GM18858 (cell line): ENCODE results near the gene GSDME.
"Not testable (repeated sequence)": the region's sequence is repeated elsewhere in the genome, so short reads cannot be mapped to it uniquely, and the experiment has no call there.

Experiments used
- ATAC-seq: cut with Tn5 transposase; IDR thresholded peaks from one replicate; pipeline ENCODE4 v1.9.1; 2021; ENCODE audit not compliant: unreplicated experiment

The GSDME gene

DNA sequence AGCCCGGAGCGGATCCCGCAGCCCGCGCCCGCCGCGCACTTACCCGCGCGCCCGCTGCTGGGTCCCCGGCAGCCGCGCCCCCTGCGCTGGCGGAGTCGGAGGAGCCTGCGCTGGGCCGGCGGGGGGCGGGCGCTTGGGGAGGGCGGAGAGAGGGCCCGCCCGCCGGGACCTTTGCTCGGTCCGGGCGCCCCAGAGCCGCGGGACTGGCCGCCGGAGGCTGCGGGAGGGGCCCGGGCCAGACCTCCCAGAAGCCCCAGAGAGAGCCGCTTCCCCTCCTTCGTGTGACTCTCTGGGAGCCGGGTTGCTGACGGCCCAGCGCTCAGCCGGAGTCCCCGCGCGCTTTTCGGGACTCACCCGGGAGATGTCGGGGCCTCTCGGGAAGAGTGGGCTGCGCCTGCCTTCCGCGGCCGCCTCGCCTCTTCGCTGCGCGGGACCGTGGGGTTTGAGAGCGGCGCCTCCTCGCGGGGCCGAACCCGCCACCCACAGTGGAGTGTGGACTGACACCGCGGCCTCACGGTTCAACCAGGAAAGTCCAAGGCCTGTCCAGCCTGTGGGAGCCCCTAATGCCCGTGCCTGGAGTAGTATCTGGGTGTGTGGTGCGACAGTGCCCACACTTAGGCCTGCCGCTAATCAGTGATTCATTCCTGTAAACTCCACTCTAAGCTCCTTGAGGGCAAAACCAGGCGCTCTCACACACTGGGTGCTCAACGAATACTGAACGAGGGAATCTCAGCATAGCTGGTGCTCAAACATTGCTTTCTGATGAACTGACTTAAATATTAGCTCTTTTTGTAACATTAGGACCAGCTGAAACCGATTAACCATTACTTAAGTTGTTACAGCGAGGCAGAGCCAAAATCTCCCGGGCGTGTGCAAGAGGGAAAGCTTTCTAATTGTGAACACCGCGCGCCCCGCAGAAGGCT is at the start of gene GSDME:
TSS of gene GSDME (minus strand) at position 112 of the 923 bp plus-strand sequence. CDS start 7,690 bp downstream, outside the sequence.
- ATAC-seq, result peak; percentile 35

- ATAC-seq, result no peak
Observed at GRCh38 chr7:24802300-24802699, 45.0 kb upstream of the GSDME start.

DNA sequence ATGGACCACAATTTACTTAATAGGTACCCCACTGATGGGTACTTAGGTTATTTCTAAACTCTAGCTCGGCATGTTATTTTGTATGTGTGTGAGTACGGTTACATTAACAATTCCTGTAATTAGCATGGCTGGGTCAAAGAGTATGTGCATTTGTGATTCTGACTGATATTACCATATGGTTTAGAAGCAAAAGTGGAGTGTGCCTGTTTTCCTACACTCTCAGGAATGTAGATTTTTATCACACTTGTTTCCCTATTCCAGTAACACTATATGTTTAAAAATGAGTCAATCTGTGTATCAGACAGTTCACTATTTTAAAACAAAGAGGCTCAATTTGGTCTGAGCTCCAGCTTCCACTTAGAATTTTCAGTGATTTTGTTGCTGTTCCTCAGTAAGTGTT is 44.6 kb upstream of the GSDME start:
- ATAC-seq, result no peak

GRCh38 chr7:24800667-24801066 is 43.4 kb upstream of the GSDME start:
- ATAC-seq, result no peak

DNA sequence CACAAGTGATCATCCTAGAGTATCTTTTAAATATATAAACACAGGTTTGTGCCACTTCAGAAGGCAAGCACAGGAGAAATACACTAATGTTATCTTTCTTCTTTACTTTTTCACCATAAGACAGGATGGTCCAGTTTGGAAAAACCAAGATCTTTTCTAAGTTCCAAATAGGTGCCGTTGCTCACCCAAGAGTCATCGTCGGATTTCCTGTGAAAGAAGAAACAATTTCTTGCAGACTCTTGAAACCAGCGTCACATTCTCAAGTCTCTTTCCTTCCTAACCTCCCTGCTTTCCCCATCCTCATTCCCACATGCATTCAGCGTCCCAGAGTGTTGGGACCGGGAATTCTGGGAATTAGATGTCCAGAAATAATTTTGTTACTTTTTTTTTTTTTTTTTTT is 42.8 kb upstream of the GSDME start:
- no peak for ATAC-seq

DNA sequence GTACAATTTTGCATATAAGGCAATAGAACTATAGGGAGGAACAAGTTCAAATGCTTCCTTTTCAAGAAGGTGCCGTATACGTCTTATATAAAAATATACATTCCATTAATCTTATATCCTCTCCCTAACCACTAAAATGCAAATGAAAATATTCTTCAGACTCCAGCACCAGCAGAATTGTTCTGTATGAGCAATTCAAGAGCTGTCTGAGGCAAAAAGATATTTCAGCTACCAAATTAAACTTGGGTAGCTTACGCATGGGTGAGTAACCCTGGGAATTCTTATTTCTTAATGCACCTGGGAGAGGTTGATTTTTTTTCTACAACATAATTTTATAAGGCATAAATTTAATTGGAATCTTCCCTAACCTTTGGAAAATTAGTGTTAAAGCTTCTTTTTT is 42.2 kb upstream of the GSDME start:
- ATAC-seq, result no peak

DNA sequence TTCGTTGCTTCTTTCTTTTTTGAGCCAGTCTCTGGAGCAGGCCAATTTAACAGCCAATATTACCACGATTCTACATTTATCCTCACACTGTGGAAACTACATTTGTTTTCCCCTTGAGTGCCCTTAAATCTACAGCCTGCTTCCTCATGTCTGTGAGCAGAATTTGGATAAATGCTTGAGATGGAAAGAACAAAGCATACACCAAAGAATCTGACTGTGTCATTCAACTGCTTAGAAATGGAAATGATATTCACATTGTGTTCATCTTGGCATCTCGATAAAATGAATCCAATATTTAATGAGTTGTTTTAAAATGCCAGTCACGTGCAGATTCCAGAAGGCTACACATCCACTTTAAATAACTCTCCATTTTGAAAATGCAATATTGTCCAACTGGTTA is 41.0 kb upstream of the GSDME start:
- no peak for ATAC-seq

DNA sequence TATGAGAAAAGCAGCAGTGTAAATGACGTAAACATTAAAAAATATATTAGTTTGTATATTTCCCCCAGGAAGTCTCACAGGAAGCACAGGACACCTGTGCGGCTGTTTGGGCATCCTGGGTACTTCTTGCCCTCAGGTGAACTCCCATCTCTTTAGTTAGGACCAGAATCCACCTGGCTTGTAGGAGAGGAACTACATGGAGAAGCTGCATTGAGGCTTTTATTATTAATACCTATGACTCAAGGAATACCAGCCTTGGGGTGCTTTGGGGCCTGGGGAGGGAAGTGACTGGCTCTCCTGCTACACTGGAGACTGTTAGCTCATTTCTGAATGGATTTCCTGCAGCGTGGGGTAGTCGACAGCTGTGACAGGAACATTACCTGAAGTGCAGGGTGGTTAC is 40.0 kb upstream of the GSDME start:
- ATAC-seq, result no peak

DNA sequence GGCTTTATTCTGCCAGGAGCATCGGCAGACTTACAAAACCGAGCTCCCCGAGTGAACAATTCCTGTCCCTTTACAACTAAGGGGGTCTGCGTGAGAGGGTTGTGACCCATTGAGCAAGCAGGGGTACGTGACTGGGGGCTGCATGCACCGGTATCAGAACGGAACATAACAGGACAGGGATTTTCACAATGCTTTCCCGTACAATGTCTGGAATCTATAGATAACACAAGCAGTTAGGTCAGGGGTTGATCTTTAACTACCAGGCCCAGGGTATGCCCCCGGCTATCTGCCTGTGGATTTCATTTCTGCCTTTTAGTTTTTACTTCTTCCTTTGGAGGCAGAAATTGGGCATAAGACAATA is 38.1 kb upstream of the GSDME start:
- no peak for ATAC-seq

- ATAC-seq, result not testable (repeated sequence)
Observed at GRCh38 chr7:24794751-24795406, 37.6 kb upstream of the GSDME start.

DNA sequence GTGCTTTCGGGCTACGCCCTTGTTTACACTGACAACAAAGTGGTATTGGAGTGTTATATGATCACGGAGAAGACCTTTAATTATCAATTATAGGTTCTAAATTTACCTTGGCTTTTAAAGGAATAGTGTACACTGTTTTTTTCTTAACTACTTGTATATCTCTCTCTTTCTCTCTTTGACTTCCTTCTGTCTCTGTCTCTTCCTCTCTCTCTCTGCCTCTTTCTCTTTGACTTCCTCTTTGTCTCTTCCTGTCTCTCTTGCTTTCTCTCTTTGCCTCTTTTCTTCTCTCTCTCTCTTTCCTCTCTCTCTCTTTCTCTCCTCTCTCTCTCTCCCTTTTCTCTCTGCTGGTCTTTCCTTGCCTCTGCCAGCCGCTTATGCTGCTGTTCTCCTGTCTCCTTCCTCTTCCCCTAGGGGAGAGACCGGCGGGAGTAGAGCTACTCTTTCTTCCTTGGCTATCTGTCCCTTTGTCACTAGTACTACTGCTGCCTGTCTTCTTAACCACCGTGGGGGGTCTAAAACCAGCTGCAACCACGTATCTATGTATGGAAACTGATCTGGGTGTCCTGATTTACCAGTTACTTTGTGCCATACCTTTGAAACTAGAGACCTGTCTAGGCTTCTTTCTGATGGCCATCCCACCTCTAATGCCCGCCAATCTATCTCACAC is 36.9 kb upstream of the GSDME start:
- no peak for ATAC-seq

GRCh38 chr7:24788961-24789576 is 31.8 kb upstream of the GSDME start:
- no peak for ATAC-seq

DNA sequence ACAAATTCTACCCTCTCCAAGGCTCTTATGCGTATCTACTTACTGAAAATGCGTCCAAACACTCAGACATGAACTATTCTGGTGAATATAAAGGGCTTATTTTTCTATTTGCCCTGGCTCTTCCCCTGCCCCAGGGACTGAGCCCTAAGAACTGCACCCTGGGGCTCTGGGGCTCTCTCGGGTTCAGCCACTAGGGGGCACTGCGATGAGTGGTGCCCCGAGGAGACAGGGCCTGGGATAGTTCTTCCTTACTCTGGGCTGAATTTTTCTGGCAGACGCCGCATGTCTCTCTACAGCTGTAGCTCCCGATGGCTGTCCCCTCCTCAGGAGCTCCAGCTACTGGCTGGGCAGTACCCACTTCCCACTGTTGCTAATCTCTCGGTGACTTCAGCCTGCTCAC is 30.8 kb upstream of the GSDME start:
- no peak for ATAC-seq

- no peak for ATAC-seq
Observed at GRCh38 chr7:24786941-24787340, 29.7 kb upstream of the GSDME start.

- ATAC-seq, result no peak
Observed at GRCh38 chr7:24786306-24786705, 29.0 kb upstream of the GSDME start.

DNA sequence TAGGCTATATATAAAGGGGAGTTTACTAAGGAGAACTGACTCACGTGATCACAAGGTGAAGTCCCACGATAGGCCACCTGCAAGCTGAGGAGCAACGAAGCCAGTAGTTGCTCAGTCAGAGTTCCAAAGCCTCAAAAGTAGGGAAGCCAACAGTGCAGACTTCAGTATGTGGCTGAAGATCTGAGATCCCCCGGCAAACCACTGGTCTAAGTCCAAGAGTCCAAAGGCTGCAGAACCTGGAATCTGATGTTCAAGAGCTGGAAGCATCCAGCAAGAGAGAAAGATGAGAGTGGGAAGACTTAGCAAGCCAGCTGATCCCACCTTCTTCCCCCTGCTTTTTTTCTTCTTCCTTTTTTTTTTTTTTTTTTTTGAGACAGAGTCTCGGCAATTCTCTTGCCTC is 27.0 kb upstream of the GSDME start:
- no peak for ATAC-seq

DNA sequence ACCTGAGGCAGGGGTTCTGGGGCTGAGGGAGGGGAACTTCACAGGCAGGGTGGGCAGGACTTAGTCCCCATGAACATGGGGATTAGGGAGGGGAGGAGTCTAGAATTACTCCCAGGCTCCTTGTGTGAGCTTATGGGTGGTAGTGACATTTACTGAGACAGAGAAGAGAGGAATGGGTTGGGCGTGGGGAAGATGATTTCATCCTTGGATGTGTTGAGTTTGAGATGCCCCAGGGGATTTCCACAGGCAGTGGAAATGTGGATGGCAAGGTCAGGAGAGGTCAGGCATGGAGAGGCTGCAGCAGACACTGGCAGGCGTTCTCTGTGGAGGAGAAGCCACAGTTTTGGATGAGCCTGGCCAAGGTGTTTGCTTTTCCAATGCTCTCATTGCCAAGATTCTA is 26.4 kb upstream of the GSDME start:
- ATAC-seq, result no peak

DNA sequence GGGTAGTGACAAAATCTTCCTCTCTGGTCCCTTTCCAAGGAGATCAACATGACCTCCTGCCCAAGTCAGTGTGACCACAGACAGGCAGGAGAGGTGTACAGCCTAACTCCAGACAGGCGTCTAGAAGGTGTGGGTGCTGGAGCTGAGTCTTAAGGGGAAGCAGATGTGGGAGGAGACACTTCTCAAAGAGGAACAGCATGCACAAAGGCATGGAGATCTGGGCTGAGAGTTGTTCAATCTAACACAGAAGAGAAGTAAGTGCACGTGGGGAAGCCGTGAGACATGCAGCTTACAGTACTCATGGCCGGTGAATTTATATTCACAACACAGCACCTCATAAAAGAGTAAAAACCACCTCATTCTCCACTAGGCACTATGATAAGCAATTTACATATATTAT is 23.8 kb upstream of the GSDME start:
- ATAC-seq, result no peak

DNA sequence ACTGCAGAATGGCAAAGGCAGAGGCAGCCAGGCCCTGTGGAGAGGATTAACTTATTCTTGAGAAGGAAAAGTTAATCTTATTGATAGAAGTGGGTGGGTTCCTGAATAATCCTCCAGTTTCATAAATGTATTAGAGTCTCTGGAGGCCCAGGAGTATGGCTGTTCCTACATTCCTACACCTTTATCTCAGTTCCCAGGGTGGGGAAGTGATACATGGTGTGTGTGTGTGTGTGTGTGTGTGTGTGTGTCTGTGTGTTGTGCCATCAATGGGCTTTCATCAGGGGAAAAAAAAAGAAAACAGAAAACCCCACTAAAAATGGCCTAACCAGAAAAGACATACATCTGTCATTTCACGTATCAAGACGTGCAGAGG is 22.0 kb upstream of the GSDME start:
- no peak for ATAC-seq

DNA sequence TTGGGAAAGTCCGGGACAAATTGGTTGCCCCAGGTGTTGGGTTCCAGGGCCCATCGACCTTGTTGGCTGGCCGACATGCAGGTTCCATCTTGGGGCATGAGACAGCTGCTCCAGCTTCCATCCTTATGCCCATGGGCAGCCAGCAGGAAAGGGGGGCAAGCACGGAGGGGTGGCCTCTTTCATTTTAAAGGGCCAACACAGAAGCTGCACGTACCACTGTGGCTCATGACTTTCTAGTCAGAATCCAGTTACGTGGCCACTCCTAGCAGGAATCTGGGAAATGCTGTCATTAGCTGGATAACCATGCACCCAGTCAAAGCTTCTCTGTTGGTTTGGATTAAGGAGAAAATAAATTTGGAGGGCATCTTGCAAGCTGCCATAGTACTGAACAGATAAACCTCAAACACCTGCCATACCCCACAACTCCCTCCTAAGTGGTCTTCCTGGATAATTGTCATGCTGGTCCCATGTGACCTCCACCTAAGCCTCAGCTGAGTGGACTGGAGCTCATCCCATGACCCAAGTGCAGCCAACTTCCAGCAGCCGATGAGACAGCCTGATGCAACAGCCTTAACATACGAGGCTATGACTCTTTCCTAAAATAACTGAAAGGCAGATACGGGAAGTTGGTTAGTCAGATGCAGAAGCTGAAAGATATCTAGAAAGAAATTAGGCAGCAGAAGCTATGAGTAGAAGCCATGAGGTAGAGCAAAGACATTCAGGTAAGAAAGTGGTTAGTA is 21.4 kb upstream of the GSDME start:
- peak; percentile 66 for ATAC-seq

GRCh38 chr7:24777806-24778205 is 20.5 kb upstream of the GSDME start:
- ATAC-seq, result no peak
